Measurements from ENCODE around the gene ENOX1.

The ENOX1 gene

GRCh38 chr13:43388282-43389034 lies 398.3 kb downstream of the ENOX1 start:
- no peak for DNase-seq (ENCODE audit: low read depth)

DNA sequence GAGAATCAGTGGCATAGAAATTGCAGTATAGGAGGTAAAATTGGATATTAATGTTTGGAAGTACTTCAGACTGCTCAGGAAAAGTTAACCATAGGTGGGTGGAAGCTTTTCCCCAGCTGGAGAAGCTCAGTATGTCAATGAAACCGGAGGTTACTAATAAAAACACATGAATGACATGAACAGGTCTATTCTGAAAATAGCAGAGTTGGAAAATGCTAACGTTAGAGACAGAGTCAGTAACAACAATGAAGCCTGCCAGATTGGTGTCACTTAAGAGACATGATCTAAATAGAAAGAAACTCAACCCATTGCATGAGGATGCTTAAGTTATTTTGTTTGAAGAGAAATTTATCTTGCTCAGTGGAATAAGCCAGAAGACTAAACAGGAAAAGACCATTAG lies 398.9 kb downstream of the ENOX1 start:
- DNase-seq (ENCODE audit: low read depth), result no peak

- DNase-seq (ENCODE audit: low read depth), result no peak
Measured at GRCh38 chr13:43383498-43384165, 403.1 kb downstream of the ENOX1 start.

DNA sequence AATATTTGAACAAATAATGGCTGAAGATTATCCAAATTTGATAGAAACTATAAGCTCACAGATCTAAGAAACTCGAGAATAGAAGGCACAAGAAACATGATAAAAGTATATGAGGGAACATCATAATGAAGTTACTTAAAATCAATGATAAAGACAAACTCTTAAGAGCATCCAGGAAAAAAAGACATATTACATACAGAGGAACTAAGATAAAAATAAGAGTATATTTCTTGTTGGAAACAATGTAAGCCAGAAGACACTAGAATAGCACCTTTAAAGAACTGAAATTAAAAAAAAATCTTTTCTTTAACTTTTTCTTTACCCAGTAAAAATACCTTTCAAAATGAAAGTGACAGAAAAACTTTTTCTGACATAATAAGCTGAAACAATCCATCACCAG lies 407.0 kb downstream of the ENOX1 start:
- no peak for DNase-seq (ENCODE audit: low read depth)

DNA sequence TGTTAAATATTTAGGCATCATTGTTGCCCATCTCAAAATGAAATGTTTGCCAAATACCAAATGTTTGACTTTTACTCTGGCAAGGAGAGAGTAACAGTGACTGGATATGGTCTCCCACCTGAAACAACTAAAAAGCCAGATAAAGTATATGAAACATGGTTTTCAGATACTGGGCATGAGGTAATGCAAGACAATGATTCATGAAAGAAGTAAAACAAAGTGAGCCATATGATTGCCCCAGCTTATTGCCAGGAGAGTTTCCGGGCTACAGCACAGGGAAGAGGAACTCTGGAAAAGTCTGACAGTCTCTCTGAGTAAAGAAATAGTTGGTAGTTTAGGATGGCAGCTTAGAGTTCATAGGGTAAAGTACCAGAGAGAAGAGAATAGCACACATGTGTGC lies 408.8 kb downstream of the ENOX1 start:
- DNase-seq (ENCODE audit: low read depth), result no peak

GRCh38 chr13:43377149-43377548 lies 409.6 kb downstream of the ENOX1 start:
- DNase-seq (ENCODE audit: low read depth), result no peak

DNA sequence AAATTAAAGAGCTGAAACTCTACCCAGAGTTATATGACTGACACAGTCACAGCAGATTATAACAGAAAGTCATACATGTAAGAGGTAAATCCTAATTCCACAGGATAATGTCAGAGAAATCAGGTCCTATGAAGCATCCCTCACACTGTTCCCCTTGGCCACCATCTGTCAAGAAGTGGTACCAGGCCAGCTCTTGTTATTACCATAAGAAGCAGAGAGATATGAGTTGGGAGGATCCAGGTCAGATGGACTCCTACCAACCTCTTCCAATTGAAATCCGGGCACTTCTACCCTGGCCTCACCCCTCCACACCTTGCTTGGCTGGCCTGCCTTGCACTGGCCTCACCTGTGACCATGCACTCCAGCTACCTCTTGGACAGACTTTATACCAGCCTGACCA lies 410.2 kb downstream of the ENOX1 start:
- no peak for DNase-seq (ENCODE audit: low read depth)

GRCh38 chr13:43375797-43376465 lies 410.8 kb downstream of the ENOX1 start:
- no peak for DNase-seq (ENCODE audit: low read depth)

- no peak for DNase-seq (ENCODE audit: low read depth)
Measured at GRCh38 chr13:43374621-43375020, 412.2 kb downstream of the ENOX1 start.

DNA sequence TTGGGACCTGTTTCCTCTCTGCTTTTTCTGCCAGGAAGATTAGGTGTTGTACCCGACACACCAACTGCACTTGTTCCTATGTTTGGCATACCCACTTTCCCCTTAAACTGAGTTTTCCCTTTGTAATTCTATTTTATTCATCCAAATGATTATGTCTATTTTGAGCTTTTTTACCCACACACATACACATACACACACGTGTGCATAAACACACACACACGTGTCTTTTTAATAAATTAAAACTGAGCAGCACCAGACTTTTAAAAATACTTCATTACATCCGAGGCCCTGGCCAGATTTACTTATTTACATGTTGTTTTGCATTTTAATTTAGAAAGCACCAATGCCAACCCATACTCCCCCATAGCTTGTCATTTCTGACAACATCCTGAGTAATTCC lies 413.4 kb downstream of the ENOX1 start:
- no peak for DNase-seq (ENCODE audit: low read depth)

GRCh38 chr13:43370842-43371241 lies 415.9 kb downstream of the ENOX1 start:
- no peak for DNase-seq (ENCODE audit: low read depth)

- no peak for DNase-seq (ENCODE audit: low read depth)
Measured at GRCh38 chr13:43369319-43369718, 417.5 kb downstream of the ENOX1 start.

- no peak for DNase-seq (ENCODE audit: low read depth)
Measured at GRCh38 chr13:43368003-43368402, 418.8 kb downstream of the ENOX1 start.

GRCh38 chr13:43365039-43365344 lies 421.8 kb downstream of the ENOX1 start:
- no peak for DNase-seq (ENCODE audit: low read depth)

DNA sequence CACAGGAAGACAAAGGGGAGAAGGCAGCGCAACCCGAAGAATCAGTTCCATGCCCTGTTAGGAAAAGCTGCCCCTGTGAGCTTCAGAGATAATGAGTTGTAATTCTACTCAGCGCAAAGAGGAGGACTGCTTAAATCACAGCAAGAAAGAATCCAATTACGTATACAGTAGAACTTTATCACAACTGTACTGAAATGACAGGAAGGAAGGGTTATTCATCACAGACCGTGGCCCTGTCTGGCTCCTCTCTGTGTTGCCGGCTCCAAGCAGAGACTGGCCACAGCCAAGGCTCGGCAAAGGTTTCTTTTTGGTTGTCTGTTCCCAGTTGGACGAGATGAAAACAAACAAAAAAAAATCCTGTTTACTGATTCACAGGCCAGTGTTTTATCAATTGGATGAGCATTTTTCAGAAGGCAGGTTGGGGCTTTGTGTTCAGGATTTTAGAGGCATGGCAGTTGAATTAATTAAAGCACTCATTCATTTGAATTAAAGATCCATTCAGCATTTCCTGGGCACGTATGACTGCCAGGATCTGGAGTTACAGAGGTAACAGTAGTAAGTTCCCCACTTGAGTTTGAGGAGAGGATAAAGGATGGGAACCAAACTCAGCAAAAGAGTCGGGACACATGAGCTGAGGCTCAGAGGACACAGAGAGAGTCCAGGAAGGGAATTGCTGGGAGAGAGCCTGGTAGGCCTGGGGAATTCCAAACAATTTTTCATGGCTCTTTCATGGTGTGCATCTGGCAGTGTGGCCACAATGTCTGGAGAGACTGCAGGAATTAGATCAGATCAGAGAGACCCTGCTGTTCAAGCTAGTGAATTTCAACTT lies 422.3 kb downstream of the ENOX1 start:
- DNase-seq (ENCODE audit: low read depth), result no peak

DNA sequence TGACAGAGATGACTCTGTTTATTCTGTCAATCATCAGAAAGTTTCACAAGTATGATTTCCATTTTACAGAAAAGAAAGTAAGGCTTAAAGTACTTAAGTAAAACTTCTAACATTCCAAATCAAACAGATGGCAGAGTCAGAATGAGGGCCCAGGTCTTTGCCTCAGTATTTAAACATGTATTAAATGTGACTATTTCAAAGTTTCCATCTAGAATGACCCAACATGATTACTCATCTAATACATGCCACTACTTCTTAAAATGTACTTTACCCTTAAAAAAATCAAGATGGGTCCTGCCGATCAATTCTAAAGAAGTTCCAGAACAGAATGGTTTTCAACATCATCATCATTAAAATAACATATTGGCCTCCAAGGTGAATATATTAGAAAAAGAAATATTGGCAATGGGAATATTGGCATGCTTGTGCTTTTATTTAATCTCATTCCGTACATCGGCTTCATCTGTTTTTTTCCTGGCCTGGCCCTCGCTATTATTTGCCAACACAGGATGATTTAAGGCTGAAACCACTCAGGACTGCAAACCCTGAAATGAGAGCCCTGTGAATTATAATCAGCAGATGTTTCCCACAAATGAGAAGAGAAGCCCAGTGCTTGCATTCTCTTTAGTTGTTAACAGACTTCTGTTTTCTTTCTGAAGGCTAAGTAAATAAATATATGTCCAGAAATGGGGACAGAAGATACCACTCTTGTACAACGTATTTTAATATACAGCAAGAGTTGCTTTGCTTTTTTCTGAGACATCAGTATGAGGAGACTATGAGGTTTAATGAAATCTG lies 423.4 kb downstream of the ENOX1 start:
- no peak for DNase-seq (ENCODE audit: low read depth)

GRCh38 chr13:43362556-43362955 lies 424.2 kb downstream of the ENOX1 start:
- DNase-seq (ENCODE audit: low read depth), result no peak

GRCh38 chr13:43360892-43361610 lies 425.7 kb downstream of the ENOX1 start:
- no peak for DNase-seq (ENCODE audit: low read depth)

- DNase-seq (ENCODE audit: low read depth), result no peak
Measured at GRCh38 chr13:43360171-43360570, 426.6 kb downstream of the ENOX1 start.

DNA sequence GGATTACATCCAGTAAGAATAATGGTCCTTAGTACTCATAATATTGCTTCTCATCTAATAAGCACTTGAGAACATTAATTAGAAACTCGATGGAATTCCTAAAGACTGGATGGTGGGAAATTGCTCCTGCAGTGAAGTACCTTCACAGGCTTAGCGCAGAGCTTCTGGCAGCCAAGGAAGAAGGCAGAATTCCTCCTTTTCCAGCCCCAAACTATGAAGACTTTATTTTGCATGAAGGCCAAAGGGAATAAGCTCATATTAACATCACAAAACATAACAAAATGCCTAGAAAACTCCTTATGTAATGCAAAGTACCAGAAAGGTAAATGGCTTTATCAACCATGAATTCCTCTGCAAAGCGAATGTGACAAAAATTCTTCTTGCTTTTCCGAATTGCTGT lies 427.2 kb downstream of the ENOX1 start:
- DNase-seq (ENCODE audit: low read depth), result no peak

- no peak for DNase-seq (ENCODE audit: low read depth)
Measured at GRCh38 chr13:43357564-43357963, 429.2 kb downstream of the ENOX1 start.
